ENCODE results near the gene KIAA0513.

- TF ChIP-seq POLR2A (IDR thresholded peaks at IDR 0.05; ENCODE audit: extremely low read depth, insufficient read length), result no peak
- TF ChIP-seq, protein P1, sequence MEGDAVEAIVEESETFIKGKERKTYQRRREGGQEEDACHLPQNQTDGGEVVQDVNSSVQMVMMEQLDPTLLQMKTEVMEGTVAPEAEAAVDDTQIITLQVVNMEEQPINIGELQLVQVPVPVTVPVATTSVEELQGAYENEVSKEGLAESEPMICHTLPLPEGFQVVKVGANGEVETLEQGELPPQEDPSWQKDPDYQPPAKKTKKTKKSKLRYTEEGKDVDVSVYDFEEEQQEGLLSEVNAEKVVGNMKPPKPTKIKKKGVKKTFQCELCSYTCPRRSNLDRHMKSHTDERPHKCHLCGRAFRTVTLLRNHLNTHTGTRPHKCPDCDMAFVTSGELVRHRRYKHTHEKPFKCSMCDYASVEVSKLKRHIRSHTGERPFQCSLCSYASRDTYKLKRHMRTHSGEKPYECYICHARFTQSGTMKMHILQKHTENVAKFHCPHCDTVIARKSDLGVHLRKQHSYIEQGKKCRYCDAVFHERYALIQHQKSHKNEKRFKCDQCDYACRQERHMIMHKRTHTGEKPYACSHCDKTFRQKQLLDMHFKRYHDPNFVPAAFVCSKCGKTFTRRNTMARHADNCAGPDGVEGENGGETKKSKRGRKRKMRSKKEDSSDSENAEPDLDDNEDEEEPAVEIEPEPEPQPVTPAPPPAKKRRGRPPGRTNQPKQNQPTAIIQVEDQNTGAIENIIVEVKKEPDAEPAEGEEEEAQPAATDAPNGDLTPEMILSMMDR (IDR thresholded peaks at IDR 0.05; ENCODE audit: low read depth, low read length), result no peak
- no peak for TF ChIP-seq MAX (IDR thresholded peaks at IDR 0.05; ENCODE audit: low read depth, low read length)
- no peak for TF ChIP-seq MYC (IDR thresholded peaks at IDR 0.05; ENCODE audit: low read depth, low read length)
Observed at GRCh38 chr16:84982434-84982833, 45.2 kb upstream of the KIAA0513 start.
